Fibroblast of peridontal ligament (primary cell): ENCODE results near the gene LSM10.

Experiments
- DNase-seq: peaks from one replicate; pipeline ENCODE4 v3.0.0-alpha.2; 2010; ENCODE audit errors: extremely low read depth

Gene LSM10

DNA sequence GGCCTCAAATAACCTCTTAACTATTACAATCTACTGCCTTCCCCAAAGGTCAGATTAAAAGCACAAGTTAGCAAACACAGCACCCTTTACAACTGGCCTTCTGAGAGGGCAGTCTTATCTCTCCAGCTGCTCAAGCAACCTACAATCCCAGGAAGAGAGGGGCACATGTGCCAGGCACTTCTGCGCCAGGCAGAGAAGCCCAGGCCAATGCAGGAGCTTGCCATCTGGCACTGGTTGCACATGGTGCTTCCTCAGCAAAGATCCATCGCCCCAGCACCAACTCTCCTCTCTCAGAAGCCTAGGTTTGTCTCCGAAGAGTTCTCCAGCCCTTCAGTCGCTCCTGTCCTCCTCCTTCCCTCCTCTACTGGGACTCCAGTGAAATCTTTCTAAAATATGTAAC, 14.5 kb downstream of the LSM10 start:
- no peak for DNase-seq

DNA sequence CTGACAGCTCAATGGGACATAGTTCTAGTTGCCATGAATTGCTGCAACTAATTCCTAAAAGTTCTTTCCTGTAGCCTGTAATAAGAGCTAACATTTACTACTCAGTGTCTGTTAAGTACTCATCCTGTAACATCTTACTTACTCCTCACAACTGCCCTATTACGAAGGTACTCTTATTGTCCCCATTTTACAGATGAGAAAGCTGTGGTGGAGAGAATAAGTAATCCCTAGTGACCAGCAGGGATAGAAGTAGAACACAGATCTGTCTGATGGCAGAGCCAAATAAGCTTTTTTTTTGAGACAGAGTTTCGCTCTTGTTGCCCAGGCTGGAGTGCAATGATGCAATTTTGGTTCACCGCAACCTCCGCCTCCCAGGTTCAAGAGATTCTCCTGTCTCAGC, 15.0 kb downstream of the LSM10 start:
- no peak for DNase-seq

DNA sequence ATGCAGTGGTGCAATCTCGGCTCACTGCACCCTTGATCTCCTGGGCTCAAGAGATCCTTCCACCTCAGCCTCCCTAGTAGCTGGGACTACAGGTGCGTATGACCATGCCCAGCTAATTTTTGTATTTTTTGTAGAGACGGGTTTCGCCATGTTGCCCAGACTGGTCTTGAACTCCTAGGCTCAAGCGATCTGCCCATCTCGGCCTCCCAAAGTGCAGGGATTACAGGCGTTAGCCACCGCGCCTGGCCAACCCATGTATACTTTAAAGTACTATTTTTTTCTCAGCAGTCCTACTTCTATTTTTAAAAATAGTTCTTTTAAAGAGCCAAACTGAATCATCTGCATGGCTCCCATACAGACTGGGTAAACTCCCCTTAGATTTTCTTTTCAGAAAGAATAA, 15.5 kb downstream of the LSM10 start:
- DNase-seq, result no peak

DNA sequence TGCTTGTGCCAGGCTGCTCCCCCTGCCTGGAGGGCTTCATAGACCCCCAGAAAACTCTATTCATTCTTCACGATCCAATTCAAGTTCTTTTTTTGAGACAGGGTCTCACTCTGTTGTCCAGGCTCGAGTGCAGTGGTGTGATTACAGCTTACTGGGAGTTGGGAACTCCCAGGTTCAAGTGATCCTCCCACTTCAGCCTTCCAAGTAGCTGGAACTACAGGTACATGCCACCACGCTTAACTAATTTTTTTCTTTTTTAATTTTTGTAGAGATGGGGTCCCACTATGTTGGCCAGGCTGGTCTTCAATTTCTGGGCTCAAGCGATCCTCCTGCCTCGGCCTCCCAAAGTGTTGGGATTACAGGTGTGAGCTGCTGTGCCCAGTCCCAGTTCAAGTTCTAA, 16.3 kb downstream of the LSM10 start:
- no peak for DNase-seq

DNA sequence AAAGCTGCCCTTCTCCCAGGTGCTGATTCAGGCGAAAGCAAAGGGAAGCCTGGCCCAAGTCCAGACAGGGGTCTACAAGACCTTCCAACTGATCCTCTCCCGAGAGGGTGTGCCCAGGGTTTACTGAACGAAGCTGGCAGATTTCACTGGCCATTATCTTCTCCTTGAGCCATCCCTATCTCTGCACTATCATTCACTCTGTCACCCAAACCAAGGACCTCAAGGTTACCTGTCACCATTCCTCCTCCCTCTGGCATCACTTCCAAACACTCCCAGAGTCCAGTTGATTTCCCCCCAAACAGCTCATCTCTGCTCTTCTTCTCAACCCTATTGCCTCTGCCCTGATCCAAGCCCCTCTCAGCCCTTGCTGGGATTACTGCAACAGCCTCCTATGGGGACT, 16.9 kb downstream of the LSM10 start:
- no peak for DNase-seq

- DNase-seq, result no peak
Observed at GRCh38 chr1:36380143-36380619, 17.5 kb downstream of the LSM10 start.

GRCh38 chr1:36377791-36378492, 19.8 kb downstream of the LSM10 start:
- DNase-seq, result no peak

GRCh38 chr1:36372617-36373016, 25.1 kb downstream of the LSM10 start:
- no peak for DNase-seq

GRCh38 chr1:36369061-36369861, 28.4 kb downstream of the LSM10 start:
- peak; percentile 63 for DNase-seq

DNA sequence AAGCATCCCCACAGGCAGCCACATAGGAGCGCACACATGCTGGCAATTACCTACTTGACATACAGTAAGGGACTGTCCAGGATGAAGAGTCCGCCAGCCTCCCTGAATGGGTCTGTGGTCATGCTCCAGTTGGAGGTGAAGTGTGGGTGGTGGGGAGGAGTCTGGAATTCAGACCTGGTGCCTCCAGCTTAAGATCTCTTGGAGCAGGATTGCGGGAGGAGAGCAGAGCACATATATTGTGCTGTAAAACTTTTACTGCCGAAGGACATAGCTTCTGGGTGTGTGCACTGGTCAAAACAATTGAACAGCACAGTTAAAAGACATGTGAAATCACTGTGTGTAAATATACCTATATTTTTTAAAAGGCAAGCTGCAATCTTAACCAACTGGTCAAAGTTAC, 29.9 kb downstream of the LSM10 start:
- DNase-seq, result no peak

GRCh38 chr1:36367066-36367465, 30.6 kb downstream of the LSM10 start:
- DNase-seq, result no peak

DNA sequence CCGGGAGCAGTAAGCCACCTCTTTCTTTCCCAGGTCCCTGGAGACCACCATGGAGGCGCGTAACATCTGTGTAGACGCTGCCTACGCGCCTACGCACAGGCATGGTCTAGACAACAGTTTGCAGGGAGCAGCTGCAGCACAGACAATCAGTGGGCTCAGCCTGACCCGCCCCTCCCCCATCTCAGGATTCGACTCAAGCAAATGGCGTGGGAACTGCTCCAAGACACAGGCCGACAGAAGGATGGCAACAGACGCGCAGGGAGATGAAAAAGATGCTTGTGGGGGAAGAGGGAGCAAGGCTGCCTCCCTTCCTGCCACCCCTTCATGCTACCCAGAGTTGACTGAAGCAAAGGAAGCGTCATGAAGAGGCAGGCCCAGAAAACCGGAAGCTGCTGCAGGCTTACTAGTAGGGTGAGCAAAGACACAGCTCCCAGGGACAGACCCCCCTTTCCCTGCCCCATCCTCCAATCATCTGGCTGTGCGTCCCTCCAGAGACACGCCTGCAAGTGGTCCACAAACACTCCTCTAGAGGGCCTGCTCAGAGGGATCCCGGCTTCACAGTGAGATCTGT, 31.5 kb downstream of the LSM10 start:
- DNase-seq, result no peak

GRCh38 chr1:36365381-36365780, 32.3 kb downstream of the LSM10 start:
- DNase-seq, result peak; percentile 88

- no peak for DNase-seq
Observed at GRCh38 chr1:36359911-36360550, 37.7 kb downstream of the LSM10 start.

- no peak for DNase-seq
Observed at GRCh38 chr1:36359383-36359782, 38.3 kb downstream of the LSM10 start.

DNA sequence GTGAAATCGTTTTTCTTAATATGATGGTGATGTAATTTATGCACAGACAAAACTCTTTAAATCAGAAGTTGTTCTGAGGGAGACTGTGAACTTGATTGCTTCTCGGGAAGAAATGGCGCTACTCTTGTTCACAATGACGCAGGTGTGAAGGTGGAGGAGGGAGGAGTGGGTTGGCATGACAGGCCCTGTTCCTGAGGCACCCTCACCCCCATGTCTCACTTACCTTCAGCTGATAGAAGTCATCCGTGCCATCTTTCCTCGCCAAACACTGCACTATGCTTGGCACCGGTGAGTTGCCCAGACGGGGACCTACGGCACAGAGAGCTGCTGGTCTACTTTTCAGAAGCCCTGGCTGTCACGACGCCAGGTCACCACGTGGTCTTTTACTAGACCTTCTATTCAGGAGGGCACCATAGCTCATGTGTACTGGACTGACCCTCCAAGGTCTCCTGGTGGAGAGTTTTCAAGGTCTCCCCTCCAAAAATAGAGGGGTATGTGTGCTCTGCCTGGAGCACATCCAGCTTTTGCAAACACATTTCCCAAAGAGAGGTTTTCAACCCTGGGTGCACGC, 39.1 kb downstream of the LSM10 start:
- no peak for DNase-seq

- DNase-seq, result no peak
Observed at GRCh38 chr1:36355811-36356210, 41.9 kb downstream of the LSM10 start.

- DNase-seq, result no peak
Observed at GRCh38 chr1:36354486-36354885, 43.2 kb downstream of the LSM10 start.

GRCh38 chr1:36352910-36353878, 44.5 kb downstream of the LSM10 start:
- peak; percentile 51 for DNase-seq

- DNase-seq, result no peak
Observed at GRCh38 chr1:36352125-36352909, 45.4 kb downstream of the LSM10 start.
